ENCODE results near the gene SLC25A3. TPM values are rescaled to one million over a fixed set of nuclear protein-coding genes. Genes with fewer than 3 reads are reported as not detected.
A peak's percentile ranks its signal among the peaks of the same experiment; 100 is the strongest.
"Not testable (repeated sequence)": the region's sequence is repeated elsewhere in the genome, so short reads cannot be mapped to it uniquely, and the experiment has no call there.

The SLC25A3 gene
- 200 TPM for total RNA-seq

DNA sequence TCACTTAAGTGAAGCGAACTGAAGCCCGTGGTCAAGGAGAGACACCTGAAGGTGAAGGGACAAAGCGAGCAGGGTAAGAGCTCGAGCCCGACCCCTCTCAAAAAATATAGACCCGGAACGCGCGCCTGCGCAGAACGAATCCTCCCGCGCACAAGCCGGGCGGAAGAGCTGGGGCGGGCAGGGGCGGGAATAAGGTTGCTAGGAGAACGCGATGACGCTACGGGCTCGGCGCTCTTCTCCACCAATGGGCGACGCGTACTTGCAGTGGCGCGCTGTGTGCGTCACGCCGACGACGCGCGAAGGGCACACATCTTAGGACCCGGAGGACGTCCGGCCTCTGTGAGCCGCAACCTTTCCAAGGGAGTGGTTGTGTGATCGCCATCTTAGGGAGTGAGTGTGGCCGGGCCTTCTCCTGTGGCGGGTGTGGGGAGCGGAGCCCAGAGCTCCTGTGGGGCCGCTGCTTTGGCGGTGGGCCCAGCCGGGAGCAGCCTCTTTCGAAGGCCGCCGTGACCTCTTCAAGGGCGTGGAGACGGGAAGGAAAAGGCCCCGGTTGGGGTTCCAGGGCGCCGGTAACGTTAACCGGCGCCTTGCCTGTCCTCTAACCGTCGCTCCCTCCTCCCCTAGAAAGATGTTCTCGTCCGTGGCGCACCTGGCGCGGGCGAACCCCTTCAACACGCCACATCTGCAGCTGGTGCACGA, at the start of gene SLC25A3:
SLC25A3 (plus strand) TSS at position 336 of the 699 bp plus-strand sequence; CDS start at position 629, 293 bp downstream.
- peak; percentile 96 for DNase-seq

DNA sequence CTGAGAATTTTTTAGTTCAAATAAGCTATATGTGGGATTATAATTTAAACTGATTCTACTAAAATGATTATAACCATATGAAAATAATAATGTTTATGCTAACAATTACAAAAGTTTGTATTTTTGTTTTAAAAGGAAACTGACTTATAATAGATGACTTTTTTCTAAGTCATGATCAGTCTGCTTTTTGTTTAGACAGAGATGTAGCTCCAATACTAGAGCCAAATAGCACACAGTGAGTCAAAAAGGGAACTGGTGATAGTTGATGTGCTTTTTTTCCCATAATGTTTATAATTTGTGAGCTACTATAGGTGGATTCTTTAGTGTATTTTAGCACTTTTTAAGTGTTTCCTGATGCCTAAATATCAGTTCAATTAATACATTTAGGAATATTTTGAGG, 49.8 kb upstream of the SLC25A3 start:
- DNase-seq = no peak

DNA sequence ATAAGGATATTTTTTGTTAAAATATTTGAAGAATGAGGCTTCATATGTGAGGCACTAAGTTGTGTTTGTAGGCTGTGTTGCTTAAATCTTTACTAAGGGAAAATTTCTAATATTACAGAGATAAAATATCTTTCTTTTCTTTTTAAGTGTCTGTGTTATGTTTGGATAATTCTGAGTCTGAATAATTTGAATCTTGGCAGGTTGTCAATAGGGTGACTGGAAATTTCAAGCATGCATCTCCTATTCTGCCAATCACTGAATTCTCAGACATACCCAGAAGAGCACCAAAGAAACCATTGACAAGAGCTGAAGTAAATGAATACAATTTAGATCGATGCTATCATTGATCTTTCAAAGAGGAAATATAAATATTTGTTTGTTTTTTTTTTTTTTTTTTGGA, 48.7 kb upstream of the SLC25A3 start:
- DNase-seq = no peak

DNA sequence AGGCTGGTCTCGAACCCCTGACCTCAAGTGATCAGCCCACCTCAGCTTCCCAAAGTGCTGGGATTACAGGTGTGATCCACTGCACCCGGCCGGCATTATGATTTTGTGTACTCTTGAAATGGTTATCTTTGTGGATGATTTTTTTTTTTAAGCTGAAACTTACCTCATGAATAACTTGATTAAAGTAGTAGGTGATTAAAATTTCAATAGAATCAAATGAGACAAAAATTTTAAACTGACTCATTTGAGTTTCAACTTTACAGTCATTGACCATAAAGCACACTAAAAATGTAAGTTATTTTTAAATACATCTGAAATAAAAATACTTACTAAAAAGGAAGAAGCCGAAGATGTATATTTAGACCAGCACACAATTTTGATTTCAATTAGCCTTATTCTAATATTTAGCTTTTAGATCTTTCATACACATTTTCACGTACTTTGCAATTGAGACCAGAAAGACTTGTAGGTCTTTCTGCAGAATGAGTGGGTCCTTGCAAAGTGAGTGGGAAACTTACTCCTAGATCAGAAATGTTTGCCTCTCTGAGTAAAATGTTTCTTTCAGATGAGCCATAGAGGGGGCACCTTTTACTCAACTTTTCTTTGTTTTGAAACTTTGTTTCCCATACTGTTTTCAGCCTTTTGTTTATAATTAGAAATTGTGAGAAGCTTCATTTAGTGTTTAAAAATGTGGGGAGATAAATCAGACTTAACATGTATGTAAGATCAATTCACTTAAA, 43.9 kb upstream of the SLC25A3 start:
- DNase-seq = no peak

DNA sequence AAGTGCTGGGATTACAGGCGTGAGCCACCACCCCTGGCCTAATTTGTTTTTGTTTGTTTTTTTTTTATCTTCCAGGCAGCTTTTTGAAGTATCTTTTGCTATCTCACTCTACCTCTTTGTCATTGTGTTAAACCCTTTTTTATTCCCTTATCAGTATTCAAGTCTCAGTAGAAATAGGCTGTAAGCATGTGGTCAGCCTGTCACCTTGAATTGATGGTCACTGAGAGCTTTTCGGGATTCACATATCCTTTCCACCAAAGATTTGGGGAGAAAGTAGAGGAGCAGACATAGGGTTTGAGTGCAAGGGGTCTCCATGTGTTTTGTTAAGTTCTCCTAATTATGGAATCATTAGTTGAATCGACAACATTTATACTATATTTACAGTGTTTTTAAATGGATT, 41.7 kb upstream of the SLC25A3 start:
- no peak for DNase-seq

DNA sequence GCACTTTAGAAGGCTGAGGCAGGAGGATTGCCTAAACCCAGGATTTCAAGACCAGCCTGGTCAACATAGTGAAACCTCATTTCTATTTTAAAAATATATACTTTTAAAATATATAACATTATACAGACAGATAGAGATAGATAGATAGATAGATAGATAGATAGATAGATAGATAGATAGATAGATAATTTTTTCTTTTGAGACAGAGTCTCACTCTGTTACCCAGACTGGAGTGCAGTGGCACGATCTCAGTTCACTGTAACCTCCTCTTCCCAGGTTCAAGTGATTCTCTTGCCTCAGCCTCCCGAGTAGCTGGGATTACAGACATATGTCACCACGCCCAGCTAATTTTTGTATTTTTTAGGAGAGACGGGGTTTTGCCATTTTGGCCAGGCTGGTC, 35.4 kb upstream of the SLC25A3 start:
- DNase-seq = not testable (repeated sequence)

DNA sequence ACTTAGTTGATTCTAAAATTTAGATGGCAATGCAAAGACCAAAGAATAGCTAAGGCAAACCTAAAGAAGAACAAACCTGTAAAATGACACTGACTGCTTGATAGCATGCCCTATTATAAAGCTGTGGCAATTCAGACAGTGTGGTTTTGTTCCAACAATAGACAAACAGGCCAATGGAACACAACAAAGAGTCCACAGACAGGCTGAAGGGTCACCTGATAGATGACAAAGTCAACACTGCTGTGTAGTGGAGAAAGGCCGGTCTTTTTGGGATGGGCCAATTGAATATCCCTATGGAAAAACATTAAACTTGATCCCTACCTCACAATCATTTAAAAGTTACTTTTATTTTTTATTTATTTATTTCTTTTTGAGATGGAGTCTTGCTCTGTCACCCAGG, 33.8 kb upstream of the SLC25A3 start:
- DNase-seq = no peak

DNA sequence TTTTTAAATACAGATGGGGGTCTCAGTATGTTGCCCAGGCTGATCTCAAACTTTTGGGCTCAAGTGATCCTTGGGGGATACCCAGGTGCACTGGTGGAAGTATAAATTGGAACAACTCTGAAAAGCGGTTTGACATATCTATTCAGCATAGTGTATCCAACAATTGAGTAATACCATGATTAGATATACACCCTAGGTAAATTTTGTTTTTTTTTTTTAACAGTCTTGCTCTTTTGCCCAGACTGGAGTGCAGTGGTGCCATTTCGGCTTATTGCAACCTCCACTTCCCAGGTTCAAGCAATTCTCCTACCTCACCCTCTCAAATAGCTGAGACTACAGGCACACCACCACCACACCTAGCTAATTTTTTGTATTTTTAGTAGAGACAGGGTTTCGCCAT, 31.6 kb upstream of the SLC25A3 start:
- DNase-seq = no peak

DNA sequence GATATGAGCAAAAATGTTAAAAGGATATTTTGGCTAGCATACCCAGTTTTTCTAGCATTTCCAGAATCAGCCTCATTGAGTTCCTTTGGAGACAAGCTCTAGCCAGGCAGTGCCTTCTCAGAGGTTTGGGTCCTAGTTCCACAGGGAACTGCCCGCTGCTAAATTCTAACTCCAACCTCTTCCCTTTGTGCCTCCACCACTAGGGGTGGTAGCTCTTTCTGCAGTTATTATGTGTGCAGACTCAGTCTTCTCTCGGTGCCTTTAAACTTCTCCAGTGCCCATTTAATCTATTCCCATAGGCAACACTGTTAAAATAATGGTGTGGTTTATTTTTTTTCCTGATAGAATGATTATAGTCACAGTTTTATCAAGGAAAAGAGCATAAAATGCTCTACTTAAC, 21.5 kb upstream of the SLC25A3 start:
- no peak for DNase-seq

DNA sequence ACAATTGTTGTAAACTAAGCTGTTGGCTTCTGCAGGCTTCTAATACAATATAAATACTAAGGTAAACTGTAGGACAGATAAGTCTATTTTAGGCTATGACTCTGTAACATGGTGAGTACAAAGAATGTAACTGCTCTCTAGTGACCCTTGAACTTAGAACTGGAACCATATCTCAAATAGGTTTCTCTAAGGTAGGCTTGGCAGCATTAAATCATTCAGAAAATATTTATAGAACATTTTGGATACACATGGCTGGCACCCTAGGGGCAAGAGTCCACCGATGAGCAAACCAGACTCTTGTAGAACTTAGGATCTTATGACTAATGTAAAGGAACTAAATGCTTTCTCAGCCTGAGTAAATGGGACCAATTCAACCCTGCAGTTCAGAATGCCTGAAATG, 19.4 kb upstream of the SLC25A3 start:
- no peak for DNase-seq

DNA sequence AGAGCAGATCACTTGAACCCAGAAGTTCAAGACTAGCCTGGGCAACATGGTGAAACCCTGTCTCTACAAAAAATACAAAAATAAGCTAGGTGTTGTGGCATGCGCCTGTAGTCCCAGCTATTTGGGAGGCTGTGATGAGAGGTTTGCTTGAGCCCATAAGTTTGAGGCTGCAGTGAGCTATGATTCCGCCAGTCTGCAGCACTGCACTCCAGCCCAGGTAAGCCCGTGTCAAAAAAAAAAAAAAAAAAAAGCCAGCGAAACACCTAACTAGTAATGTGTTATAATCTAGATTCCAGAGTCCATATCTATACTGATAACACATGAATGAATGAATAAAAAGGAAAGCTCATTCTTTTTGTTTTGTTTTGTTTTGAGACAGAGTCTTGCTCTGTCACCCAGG, 18.5 kb upstream of the SLC25A3 start:
- no peak for DNase-seq

DNA sequence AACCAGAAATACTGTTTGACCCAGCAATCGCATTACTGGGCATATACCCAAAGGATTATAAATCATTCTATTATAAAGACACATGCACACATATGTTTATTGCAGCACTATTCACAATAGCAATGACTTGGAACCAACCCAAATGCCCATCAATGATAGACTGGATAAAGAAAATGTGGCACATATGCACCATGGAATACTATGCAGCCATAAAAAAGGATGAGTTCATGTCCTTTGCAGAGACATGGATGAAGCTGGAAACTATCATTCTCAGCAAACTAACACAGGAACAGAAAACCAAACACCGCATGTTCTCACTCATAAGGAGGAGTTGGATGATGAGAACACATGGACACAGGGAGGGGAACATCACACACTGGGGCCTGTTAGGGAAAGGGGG, 16.7 kb upstream of the SLC25A3 start:
- DNase-seq = not testable (repeated sequence)

DNA sequence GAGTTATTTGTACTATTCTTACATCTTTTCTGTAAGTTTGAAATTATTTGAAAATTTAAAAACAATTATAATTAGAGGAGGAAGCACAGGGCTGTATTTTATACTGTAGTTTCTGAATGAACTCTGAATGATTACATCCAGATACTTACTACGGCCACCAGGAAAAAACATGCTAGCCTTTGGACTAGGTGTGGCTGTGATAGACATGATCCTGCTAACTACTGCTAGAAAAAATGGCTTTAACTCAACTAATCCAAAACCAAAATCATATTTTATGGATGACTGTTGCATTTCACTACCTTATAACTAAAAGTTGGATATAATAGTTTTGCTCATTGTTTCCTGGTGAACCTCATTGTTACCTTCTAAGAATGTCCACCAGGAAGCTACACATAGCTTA, 15.1 kb upstream of the SLC25A3 start:
- DNase-seq = no peak

DNA sequence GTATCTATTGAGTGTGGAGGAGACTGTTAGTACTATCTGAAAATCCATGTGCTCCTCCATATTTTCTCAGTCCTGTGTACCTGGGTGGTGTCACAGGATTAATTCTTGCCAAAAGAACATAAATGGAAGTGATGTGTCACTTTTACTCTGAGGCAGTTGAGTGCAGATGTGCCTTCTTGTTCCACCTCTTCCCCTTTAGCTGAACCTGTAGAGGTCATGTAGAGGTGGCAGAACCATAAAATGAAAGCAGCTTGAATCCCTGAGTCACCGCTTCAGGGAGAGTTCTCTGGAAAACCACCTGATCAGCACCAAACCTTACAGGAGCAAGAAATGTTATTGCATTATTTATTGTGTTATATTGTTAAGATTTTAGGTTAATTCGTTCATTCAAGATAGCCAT, 14.7 kb upstream of the SLC25A3 start:
- DNase-seq = no peak

DNA sequence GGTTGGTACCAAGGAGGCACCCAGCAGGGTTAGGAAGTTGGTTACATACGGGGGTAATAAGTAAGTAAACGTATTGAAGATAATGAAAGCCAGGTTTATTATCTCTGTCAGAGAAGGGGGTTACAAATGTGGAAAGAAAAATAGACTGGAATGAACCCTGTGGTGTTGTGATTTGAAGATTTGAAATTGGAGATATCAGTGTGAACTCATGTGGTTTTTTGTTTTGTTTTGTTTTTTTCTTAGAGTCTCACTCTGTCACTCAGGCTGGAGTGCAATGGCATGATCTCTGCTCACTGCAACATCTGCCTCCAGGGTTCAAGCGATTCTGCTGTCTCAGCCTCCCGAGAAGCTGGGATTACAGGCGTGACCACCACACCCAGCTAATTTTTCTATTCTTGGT, 14.1 kb upstream of the SLC25A3 start:
- DNase-seq = no peak

DNA sequence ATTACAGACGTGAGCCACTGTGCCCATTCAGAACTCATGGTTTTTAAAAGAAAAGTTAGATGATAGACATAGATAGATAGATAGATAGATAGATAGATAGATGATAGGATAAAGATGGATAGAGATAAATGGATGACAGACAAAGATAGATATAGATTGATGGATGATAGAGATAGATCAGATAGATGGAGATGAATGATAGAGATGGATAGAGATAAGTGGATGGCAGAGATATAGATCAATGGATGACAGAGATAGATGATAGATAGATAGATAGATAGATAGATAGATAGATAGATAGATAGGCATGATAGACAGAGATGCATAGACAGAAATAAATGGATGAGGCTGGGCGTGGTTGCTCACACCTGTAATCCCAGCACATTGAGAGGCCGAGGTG, 13.7 kb upstream of the SLC25A3 start:
- no peak for DNase-seq

DNA sequence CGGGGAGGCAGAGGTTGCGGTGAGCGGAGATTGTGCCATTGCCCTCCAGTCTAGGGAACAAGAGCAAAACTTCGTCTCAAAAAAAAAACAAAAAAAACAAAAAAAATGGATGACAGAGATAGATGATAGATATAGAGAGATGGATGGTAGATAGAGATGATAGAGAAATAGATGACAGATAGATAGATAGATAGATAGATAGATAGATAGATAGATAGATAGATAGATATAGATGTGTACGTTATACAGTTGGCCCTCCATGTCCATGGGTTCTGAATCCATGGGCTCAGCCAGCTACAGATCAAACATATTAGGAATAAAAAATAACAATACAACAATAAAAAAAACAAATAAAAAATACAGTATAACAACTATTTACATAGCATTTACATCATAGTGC, 12.8 kb upstream of the SLC25A3 start:
- DNase-seq = no peak

DNA sequence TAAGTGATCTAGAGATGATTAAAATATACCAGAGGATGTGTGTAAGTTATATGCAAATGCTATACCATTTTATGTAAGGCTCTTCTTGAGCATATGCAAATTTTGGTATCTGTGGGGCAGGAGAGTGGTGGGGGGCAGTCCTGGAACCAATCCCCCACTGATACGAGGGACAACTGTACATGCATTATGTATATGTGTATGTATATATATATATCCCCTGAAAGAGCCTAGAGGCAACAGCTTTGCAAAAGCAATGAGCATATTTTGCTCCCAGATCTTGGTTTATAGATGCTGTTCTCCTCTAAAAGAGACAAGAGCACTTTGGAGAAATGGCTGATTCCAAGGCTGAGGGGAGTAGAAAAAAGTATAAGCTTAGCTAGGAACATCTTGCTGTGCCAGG, 12.4 kb upstream of the SLC25A3 start:
- DNase-seq = no peak

DNA sequence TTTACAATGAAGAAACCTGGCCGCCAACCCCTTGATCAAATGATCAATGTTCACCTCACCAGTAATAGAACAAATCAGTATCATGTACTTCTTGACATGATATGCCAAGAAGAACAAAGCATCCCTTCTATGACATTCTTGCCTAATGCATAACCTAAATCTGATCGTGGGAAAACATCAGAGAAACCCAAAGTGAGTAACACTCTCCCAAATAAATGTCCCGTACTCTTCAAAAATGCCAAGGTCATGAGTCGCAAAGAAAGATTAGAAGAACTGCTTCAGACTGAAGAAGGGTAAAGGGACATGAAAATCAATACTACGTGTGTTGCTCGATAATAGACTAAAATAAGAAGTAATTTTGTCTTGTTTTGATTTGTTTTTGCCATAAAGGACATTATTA, 11.4 kb upstream of the SLC25A3 start:
- no peak for DNase-seq

DNA sequence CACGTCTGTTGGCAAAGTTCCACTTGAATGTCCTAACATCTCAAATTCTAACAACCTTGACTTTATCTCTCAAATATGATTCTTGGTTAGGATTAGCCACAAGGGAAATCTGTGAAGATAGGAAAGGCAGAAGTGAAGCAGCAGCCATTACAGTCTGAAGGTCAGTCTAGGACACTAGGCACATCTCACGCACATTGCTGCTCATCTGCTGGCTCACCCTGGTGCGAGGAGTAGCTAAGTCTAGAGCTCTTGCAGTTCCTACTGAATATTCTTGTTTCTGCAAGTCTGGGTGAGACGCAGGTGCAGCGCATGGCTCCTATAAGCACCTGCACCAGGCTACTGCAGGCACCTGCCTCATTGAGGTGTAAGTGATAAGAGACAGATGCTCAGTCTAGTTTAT, 6.4 kb upstream of the SLC25A3 start:
- no peak for DNase-seq

DNA sequence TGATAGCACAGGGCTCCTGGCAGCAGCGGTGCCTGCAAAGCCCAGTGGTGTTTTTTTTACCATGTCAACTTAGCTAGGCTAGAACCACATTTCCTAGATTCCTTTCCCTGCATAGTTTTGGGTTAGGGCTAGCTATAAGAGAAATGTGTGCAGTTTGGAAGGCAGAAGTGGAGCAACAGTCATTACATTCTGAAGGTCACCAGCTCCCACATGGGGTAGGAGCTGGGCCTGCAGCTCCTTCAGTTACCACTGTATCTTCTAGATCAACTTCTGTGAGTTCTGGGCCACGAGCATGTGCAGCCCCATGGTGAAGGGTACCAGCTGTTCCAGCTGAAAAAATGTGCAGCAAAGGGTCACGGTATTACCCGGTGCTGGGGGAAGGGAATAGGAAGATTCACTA, 2.3 kb upstream of the SLC25A3 start:
- DNase-seq = no peak

DNA sequence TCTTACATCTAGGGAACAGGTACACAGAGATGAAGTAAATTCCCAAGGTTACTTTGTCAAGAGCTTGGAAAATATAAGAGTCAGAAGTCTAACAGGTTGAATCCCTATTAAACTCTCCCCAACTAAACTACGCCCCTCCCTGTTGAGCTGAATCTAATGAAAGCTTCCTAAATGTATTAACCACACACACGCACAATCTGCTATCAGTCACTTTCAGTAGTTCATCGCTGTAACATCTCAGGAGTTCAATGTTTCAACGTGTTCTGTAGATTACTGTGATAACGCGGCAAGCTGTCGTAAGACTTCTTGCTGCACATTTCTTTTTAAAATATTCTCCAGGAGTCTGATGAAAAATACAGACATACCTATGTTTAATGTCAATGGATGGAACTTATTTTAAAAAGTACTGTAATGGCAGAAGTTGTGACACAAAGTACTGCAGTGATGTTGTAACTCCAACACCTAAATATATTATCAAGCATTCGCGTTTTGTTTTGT, 612 bp upstream of the SLC25A3 start:
- no peak for DNase-seq

DNA sequence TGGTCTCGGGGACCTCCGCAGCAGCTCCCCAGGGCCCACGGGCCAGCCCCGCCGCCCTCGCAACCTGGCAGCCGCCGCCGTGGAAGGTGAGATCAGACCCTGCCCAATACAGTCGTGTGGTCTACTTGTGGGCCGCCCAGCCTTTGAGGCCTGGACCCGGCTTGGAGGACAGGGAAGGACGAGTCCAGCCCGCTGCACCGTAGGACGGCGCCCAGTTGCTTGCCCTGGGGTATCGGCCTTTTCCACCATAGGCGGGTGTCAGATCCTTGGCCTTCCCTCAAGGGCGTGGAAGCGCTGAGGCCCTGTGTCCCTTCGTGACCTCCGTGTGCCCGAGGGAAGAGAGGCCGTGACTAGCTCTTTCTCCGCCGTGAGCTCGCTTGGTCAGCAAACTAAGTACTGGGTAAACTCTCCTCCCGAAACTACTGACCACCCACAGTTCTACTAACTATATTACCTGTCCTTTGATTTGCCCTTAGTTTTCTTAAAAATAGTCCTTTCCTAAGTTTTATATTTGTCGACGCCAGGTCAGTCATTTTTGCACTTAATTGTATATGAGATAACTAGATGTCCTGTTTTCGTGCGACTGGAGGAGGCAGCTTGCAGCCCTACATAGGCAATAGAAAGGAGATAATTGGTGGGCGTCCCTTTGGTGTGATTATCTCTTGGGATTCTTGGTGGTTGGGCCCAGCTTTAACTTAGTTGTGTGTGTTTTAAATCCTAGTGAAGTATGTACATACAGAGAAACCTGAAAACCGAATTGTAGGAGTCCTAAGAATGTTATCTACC, 757 bp downstream of the SLC25A3 start:
- DNase-seq = no peak

Data from occipital lobe (tissue), 2 donors.